ENCODE data around the gene ARID3A.

ARID3A gene

DNA sequence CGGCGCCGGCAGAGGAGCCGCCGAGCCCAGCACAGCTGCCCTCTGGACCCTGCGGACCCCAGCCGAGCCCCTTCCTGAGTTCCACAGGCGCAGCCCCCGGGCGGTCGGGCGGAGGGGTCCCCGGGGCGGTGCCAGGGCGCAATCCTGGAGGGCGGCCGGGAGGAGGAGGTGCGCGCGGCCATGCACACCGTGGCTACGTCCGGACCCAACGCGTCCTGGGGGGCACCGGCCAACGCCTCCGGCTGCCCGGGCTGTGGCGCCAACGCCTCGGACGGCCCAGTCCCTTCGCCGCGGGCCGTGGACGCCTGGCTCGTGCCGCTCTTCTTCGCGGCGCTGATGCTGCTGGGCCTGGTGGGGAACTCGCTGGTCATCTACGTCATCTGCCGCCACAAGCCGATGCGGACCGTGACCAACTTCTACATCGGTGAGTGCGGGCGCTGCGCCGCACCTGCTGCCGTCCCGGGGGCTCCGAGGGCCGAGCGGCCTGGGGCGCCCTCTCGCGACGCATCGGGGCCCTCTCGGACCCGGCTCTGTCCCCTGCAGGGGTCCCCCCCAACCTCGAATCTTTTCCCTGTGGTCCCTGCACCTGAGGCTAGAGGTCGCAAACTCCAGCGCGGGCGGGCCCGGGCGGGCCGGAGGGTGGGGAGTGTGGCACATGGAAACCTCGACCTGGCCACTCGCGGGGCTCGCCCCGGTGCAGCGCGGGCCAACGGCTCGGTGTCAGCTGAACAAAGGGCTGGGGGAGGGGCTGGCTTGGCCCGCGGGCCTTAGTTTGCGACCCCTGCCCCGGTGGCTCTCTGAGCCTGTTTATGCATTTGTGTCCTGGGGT is 8.3 kb upstream of the ARID3A start, which contains the start of gene KISS1R:
Gene KISS1R, plus strand, starts transcription at position 11 of the 829 bp plus-strand sequence. Its CDS starts 170 bp downstream, at position 181.
- Histone ChIP-seq H3K9ac (ENCODE audit: low read depth, low read length) (no peak within 1 kb of the TSS), H3K4me3 (ENCODE audit: low read depth, low read length) (peak within 1 kb of the TSS; percentile 75), H3K36me3 (ENCODE audit: control insufficient read depth, insufficient read depth, low read length) (no peaks in the 10 kb centered on the region), H3K4me1 (ENCODE audit: control insufficient read depth, insufficient read depth, low read length) (0 out of 2 replicates have a peak, but pooled peaks cover 3% of the 10 kb centered on the region), H3K9me3 (ENCODE audit: control insufficient read depth, insufficient read depth, low read length) (no peaks in the 10 kb centered on the region), H3K27me3 (ENCODE audit: control insufficient read depth, insufficient read depth, low read length) (peaks cover 57% of the 10 kb centered on the region), H3K27ac (ENCODE audit: low read depth, low read length) (no peak within 1 kb of the TSS)

DNA sequence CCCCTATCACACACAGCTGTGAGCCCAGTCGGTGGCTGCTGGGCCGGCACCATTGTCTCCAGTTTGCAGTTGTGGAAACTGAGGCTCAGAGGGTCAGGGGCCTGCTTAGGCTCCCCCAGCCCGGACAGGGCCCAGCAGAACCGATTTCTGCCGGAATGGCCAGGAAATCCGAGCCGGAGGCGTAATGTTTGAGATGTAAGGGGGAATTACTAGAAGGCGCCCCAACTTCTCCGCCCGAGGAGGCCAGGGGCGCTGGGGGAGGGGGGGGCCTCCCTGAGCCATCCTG is 7.7 kb upstream of the ARID3A start:
- Histone ChIP-seq H3K27ac (ENCODE audit: low read depth, low read length) (no peak overlapping the region), H3K27me3 (ENCODE audit: control insufficient read depth, insufficient read depth, low read length) (peaks cover 57% of the 10 kb centered on the region), H3K36me3 (ENCODE audit: control insufficient read depth, insufficient read depth, low read length) (no peaks in the 10 kb centered on the region), H3K9ac (ENCODE audit: low read depth, low read length) (no peak overlapping the region), H3K4me3 (ENCODE audit: low read depth, low read length) (peak overlapping the region; percentile 75), H3K9me3 (ENCODE audit: control insufficient read depth, insufficient read depth, low read length) (no peaks in the 10 kb centered on the region), H3K4me1 (ENCODE audit: control insufficient read depth, insufficient read depth, low read length) (0 out of 2 replicates have a peak, but pooled peaks cover 3% of the 10 kb centered on the region)

DNA sequence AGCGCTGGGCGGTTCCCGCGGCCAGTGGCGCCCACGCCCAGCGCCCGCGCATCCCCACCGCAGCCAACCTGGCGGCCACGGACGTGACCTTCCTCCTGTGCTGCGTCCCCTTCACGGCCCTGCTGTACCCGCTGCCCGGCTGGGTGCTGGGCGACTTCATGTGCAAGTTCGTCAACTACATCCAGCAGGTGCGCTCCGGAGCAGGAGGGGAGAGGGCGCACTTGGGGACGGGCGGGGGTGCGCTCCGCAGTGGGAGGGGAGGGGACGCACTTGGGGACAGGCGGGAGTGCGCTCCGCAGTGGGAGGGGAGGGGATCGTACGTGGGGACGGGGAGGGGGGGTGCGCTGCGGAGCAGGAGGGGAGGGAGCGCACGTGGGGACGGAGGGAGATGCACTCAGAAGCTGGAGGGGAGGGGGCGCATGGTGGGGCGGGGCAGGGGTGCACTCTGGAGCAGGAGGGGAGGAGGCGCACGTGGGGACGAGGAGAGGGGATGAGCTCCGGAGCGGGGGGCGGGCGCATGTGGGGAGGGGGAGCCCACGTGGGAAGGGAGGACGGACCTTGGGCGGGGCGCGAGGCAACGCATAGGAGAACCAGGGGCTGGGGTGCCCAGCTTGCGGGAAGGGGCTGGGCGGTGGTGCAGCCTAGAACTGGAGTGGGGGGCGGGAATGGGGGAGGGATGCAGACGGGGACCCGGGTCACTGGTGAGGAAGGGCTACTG is 7.2 kb upstream of the ARID3A start:
- Histone ChIP-seq H3K36me3 (ENCODE audit: control insufficient read depth, insufficient read depth, low read length) (no peaks in the 10 kb centered on the region), H3K9ac (ENCODE audit: low read depth, low read length) (no peak overlapping the region), H3K4me3 (ENCODE audit: low read depth, low read length) (peak overlapping the region; percentile 75; the same call in 1 of the 2 replicates), H3K9me3 (ENCODE audit: control insufficient read depth, insufficient read depth, low read length) (no peaks in the 10 kb centered on the region), H3K4me1 (ENCODE audit: control insufficient read depth, insufficient read depth, low read length) (0 out of 2 replicates have a peak, but pooled peaks cover 3% of the 10 kb centered on the region), H3K27me3 (ENCODE audit: control insufficient read depth, insufficient read depth, low read length) (peaks cover 55% of the 10 kb centered on the region), H3K27ac (ENCODE audit: low read depth, low read length) (no peak overlapping the region)

DNA sequence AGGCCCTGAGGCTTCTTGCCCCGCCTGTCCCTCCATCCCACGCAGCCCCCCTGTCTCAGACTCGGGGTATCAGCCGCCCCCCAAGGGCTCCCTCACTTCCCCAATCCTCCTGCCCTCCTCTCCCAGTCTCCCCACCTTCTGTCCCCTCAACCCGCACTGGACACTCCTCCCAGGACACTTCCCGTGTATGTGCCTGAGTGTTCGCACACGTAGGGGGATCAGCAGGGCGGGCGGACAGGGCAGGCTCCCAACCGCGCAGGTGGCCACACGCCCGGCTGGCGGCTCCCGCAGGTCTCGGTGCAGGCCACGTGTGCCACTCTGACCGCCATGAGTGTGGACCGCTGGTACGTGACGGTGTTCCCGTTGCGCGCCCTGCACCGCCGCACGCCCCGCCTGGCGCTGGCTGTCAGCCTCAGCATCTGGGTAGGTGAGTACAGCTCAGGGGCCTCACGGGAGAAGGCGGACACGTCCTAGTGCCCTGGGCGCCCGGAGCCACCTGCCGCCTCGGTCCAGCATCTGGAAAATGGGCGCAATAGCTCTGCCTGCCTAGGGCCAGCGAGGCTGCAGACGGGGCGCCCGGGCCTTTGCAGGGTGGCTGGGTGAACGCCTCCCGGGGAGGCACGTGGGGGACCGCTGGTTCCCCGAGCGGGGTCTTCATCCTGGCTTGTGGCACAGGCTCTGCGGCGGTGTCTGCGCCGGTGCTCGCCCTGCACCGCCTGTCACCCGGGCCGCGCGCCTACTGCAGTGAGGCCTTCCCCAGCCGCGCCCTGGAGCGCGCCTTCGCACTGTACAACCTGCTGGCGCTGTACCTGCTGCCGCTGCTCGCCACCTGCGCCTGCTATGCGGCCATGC is 6.4 kb upstream of the ARID3A start:
- H3K27me3 ChIP-seq (ENCODE audit: control insufficient read depth, insufficient read depth, low read length): peaks cover 54% of the 10 kb centered on the region
- H3K4me3 ChIP-seq (ENCODE audit: low read depth, low read length): peak overlapping the region; percentile 54
- H3K9me3 ChIP-seq (ENCODE audit: control insufficient read depth, insufficient read depth, low read length): no peaks in the 10 kb centered on the region
- no peaks in the 10 kb centered on the region for H3K36me3 ChIP-seq (ENCODE audit: control insufficient read depth, insufficient read depth, low read length)
- H3K4me1 ChIP-seq (ENCODE audit: control insufficient read depth, insufficient read depth, low read length): 0 out of 2 replicates have a peak, but pooled peaks cover 3% of the 10 kb centered on the region
- H3K27ac ChIP-seq (ENCODE audit: low read depth, low read length): no peak overlapping the region
- H3K9ac ChIP-seq (ENCODE audit: low read depth, low read length): no peak overlapping the region

DNA sequence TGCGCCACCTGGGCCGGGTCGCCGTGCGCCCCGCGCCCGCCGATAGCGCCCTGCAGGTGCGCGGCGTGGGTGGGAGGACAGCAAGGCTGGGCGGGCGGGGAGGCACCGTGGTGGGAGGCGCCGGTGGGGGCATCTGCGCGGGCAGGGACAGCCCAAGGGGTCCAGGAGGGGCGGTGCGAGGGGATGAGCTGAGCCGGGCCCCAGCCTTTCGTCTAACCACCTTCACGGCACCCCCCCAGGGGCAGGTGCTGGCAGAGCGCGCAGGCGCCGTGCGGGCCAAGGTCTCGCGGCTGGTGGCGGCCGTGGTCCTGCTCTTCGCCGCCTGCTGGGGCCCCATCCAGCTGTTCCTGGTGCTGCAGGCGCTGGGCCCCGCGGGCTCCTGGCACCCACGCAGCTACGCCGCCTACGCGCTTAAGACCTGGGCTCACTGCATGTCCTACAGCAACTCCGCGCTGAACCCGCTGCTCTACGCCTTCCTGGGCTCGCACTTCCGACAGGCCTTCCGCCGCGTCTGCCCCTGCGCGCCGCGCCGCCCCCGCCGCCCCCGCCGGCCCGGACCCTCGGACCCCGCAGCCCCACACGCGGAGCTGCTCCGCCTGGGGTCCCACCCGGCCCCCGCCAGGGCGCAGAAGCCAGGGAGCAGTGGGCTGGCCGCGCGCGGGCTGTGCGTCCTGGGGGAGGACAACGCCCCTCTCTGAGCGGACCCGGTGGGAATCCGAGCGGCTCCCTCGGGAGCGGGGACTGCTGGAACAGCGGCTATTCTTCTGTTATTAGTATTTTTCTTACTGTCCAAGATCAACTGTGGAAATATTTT is 5.6 kb upstream of the ARID3A start:
- Histone ChIP-seq H3K36me3 (ENCODE audit: control insufficient read depth, insufficient read depth, low read length) (no peaks in the 10 kb centered on the region), H3K27me3 (ENCODE audit: control insufficient read depth, insufficient read depth, low read length) (peaks cover 49% of the 10 kb centered on the region), H3K4me1 (ENCODE audit: control insufficient read depth, insufficient read depth, low read length) (0 out of 2 replicates have a peak, but pooled peaks cover 3% of the 10 kb centered on the region), H3K4me3 (ENCODE audit: low read depth, low read length) (peak overlapping the region; percentile 54; the same call in 1 of the 2 replicates), H3K27ac (ENCODE audit: low read depth, low read length) (no peak overlapping the region), H3K9me3 (ENCODE audit: control insufficient read depth, insufficient read depth, low read length) (no peaks in the 10 kb centered on the region), H3K9ac (ENCODE audit: low read depth, low read length) (no peak overlapping the region)

DNA sequence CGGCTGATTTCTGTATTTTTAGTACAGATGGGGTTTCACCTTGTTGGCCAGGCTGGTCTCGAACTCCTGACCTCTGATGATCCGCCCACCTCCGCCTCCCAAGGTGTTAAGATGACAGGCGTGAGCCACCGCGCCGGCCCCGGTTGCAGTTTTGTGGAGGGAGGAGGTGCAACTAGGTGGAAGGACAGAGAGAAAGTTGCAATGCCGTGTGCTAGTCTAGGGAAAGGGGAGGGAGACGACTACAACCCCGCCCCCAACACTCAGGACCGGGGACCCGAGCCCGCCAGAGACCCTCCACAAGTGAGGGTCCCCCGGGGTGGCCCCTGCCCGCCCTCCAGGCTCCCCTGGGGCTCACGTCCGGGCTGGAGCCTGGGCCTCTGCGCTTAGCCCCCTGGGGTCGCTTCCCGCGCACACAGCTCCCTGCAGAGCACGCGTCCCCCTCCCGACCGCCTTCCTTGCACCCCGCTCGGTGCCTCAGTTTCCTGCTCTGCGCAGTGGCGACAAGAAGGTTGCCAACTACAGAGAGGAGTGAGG is 1.2 kb upstream of the ARID3A start:
- Histone ChIP-seq H3K9ac (ENCODE audit: low read depth, low read length) (peak overlapping the region; percentile 45; the same call in 1 of the 2 replicates), H3K4me3 (ENCODE audit: low read depth, low read length) (peak overlapping the region; percentile 87), H3K9me3 (ENCODE audit: control insufficient read depth, insufficient read depth, low read length) (no peaks in the 10 kb centered on the region), H3K4me1 (ENCODE audit: control insufficient read depth, insufficient read depth, low read length) (no peaks in the 10 kb centered on the region), H3K36me3 (ENCODE audit: control insufficient read depth, insufficient read depth, low read length) (0 out of 2 replicates have a peak, but pooled peaks cover 5% of the 10 kb centered on the region), H3K27me3 (ENCODE audit: control insufficient read depth, insufficient read depth, low read length) (peaks cover 19% of the 10 kb centered on the region), H3K27ac (ENCODE audit: low read depth, low read length) (no peak overlapping the region)

DNA sequence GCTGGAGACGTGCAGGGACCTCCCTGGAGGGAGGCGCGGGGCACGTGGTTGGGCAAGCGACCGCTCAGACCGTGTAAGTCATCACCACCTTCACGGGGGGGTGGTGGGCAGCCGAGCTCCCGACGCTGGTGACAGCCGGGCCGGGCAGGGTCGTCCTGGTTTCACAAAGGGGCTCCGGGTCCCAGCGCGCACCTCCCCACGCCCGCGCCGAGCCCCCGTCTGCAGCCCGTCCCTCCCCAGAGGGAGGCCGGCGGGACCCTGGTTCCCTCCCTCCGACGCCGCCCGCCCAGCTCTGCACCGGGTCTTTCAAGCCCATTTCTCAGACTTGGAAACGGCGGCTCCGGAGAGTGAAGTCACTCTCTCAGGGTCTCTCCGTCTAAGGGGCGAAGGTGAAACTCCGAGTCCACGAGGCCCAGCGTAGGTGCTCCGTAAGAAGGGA is 729 bp upstream of the ARID3A start:
- H3K9ac ChIP-seq (ENCODE audit: low read depth, low read length): peak overlapping the region; percentile 45; the same call in 1 of the 2 replicates
- H3K9me3 ChIP-seq (ENCODE audit: control insufficient read depth, insufficient read depth, low read length): no peaks in the 10 kb centered on the region
- peak overlapping the region; percentile 89 for H3K27ac ChIP-seq (ENCODE audit: low read depth, low read length)
- peak overlapping the region; percentile 87 for H3K4me3 ChIP-seq (ENCODE audit: low read depth, low read length)
- peaks cover 10% of the 10 kb centered on the region for H3K36me3 ChIP-seq (ENCODE audit: control insufficient read depth, insufficient read depth, low read length)
- H3K27me3 ChIP-seq (ENCODE audit: control insufficient read depth, insufficient read depth, low read length): peaks cover 14% of the 10 kb centered on the region
- no peaks in the 10 kb centered on the region for H3K4me1 ChIP-seq (ENCODE audit: control insufficient read depth, insufficient read depth, low read length)

DNA sequence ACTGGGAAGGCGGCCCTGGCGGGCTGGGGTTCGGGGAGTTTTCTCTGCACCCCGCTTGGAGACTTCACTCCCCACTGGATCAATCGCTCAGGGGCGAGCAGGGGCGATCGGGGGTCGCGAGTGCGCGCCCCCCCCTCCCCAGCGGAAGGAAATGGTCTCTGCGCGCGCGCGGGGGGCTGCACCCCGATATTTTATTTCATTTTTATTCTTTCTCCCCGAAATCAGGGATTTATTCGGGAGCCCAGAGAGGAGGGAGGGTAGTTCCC is 421 bp downstream of the ARID3A start:
- peak overlapping the region; percentile 79 for H3K27ac ChIP-seq (ENCODE audit: low read depth, low read length)
- H3K9ac ChIP-seq (ENCODE audit: low read depth, low read length): no peak overlapping the region
- H3K9me3 ChIP-seq (ENCODE audit: control insufficient read depth, insufficient read depth, low read length): no peaks in the 10 kb centered on the region
- H3K4me1 ChIP-seq (ENCODE audit: control insufficient read depth, insufficient read depth, low read length): no peaks in the 10 kb centered on the region
- H3K36me3 ChIP-seq (ENCODE audit: control insufficient read depth, insufficient read depth, low read length): peaks cover 16% of the 10 kb centered on the region
- H3K4me3 ChIP-seq (ENCODE audit: low read depth, low read length): peak overlapping the region; percentile 87
- H3K27me3 ChIP-seq (ENCODE audit: control insufficient read depth, insufficient read depth, low read length): peaks cover 3% of the 10 kb centered on the region

DNA sequence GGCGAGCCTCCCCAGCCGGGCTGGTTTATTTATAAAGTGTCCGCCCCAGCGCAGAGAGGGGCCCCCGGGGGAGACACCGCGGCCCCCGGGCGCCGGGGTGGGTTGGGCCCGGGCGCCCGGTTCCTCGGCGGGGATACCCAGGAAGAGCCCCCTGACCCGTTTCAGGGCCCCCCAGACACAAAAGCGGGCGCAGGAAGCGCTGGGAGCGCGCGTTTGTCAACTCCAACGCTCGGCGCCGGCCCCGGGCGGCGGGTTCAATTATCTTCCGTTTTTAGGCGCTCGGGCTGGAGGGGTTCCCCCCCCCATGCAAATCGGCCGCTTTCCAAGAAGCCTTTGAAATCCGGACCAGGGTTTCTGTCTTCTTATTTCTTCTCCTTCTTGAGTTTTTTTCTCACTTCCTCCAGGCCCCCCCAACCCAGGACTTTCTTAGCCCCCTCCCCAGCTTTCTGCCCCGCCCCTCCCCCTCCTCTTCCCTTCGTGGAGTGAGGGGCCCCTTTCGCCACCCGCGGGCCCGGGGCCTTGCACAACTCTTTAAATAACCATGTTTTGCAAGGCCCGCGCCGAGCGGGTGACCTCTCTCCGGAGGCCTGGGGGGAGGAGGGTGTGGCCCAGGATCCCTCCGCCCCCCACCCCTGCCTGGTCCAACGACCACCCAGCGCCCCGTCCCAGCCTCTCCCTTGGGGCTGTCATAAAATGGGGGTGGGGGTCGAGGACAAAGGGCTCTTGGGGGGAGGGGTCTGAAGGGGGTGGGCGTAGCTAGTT is 935 bp downstream of the ARID3A start:
- Histone ChIP-seq H3K4me1 (ENCODE audit: control insufficient read depth, insufficient read depth, low read length) (no peaks in the 10 kb centered on the region), H3K36me3 (ENCODE audit: control insufficient read depth, insufficient read depth, low read length) (peaks cover 16% of the 10 kb centered on the region), H3K27me3 (ENCODE audit: control insufficient read depth, insufficient read depth, low read length) (no peaks in the 10 kb centered on the region), H3K9me3 (ENCODE audit: control insufficient read depth, insufficient read depth, low read length) (no peaks in the 10 kb centered on the region), H3K9ac (ENCODE audit: low read depth, low read length) (no peak overlapping the region), H3K27ac (ENCODE audit: low read depth, low read length) (peak overlapping the region; percentile 79), H3K4me3 (ENCODE audit: low read depth, low read length) (peak overlapping the region; percentile 87)

Measured in HUES48 (cell line).